GM19328 (cell line): ENCODE measurements around the gene CDH26.

ENCODE experiments used
- ATAC-seq: cut with Tn5 transposase; IDR thresholded peaks from one replicate; pipeline ENCODE4 v1.9.1; 2021; ENCODE audit warnings: mild to moderate bottlenecking, moderate library complexity; ENCODE audit not compliant: unreplicated experiment

Gene CDH26

GRCh38 chr20:60057866-60058807 is 99.9 kb downstream of the CDH26 start:
- ATAC-seq = no peak

- ATAC-seq = no peak
These were observed 100.7 kb downstream of the CDH26 start for GRCh38 chr20:60058879-60059278.

GRCh38 chr20:60060006-60060557 is 101.9 kb downstream of the CDH26 start:
- ATAC-seq = no peak

GRCh38 chr20:60060593-60060992 is 102.4 kb downstream of the CDH26 start:
- no peak for ATAC-seq

- ATAC-seq = no peak
These were observed 104.3 kb downstream of the CDH26 start for GRCh38 chr20:60062431-60063047.

GRCh38 chr20:60063048-60063451 is 104.8 kb downstream of the CDH26 start:
- no peak for ATAC-seq

GRCh38 chr20:60063739-60064380 is 105.6 kb downstream of the CDH26 start:
- ATAC-seq = no peak
